ENCODE measurements around the gene BABAM2.

The BABAM2 gene

DNA sequence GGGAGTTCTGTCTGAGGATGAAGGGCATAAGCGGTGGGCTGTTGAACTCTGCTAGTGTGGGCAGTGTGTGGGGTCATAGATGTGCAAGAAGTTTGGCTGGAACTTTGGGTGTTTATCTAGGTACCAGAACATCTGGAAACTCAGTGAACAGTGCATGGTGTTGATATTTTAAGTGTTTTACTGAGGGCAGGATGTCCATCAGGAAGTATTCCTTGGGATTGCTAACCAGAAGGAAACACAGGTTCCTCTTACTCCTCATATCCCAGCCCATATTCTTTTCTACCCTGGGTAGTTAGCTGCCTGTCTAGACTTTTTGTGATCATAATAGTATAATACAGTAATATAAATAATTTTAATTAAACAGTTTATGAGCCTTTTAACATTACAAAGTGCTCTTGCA is 15.5 kb downstream of the BABAM2 start:
- in situ Hi-C loops (cut with MboI; ENCODE audit: low sequenced_read_pairs), result no loop called here
- H3K27me3 ChIP-seq (ENCODE audit: low read depth), result no peaks in the 10 kb centered on the region
- H3K36me3 ChIP-seq (replicated peaks), result no peaks in the 10 kb centered on the region; the same call in 1 of the 2 replicates
- no peaks in the 10 kb centered on the region; the same call in 1 of the 2 replicates for H3K9me3 ChIP-seq
- DNase-seq (ENCODE audit: low spot score in 2 of 2), result no peak
- H3K4me3 ChIP-seq, result no peak overlapping the region
- peaks cover 5% of the 10 kb centered on the region for H3K4me1 ChIP-seq

DNA sequence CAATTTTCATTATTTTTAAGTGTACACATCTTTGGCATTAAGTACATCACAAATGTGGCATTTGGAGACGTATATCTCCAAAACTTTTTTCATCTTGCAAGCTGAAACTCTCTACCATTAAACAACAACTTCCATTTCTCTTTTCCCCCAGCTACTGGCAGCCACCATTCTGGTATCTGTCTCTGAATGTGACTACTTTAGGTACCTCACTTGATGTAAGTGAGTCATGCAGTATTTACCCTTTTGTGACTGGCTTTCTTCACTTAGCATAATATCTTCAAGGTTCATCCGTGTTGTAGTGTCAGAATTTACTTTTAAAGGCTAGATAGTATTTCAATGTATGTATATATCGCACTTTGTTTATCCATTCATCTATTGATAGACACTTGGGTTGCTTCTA is 17.0 kb downstream of the BABAM2 start:
- Histone ChIP-seq H3K36me3 (replicated peaks) (no peaks in the 10 kb centered on the region), H3K4me1 (peaks cover 5% of the 10 kb centered on the region)
- in situ Hi-C loops (cut with MboI; ENCODE audit: low sequenced_read_pairs), result no loop called here

DNA sequence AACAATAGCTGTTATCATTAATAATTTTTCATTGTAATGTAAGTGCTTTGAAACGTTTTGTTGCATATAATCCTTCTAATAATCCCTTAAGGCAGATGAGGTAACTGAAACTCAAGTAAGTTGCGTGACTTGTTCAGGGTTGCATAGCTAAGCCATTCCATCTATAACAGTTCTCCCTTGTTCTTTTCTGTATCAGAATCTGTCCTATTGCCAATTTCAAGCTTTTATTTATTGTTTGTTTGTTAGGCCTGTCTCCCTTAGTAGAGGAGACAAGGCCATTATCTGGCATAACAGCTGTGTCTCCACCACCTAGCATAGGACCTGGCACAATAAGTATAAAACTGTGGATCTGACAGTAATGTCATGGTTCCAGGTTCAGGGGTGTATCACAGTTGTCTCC is 19.4 kb downstream of the BABAM2 start:
- Histone ChIP-seq H3K4me3 (no peak overlapping the region), H3K4me1 (peaks cover 5% of the 10 kb centered on the region), H3K27me3 (ENCODE audit: low read depth) (no peaks in the 10 kb centered on the region), H3K36me3 (replicated peaks) (no peaks in the 10 kb centered on the region), H3K9me3 (no peaks in the 10 kb centered on the region)
- no peak for DNase-seq (ENCODE audit: low spot score in 2 of 2)
- in situ Hi-C loops (cut with MboI; ENCODE audit: low sequenced_read_pairs), result no loop called here

More for the DNA sequence above, 17.0 kb downstream of the BABAM2 start:
- no peaks in the 10 kb centered on the region; the same call in 1 of the 2 replicates for H3K9me3 ChIP-seq
- no peak for DNase-seq (ENCODE audit: low spot score in 2 of 2)
- no peaks in the 10 kb centered on the region for H3K27me3 ChIP-seq (ENCODE audit: low read depth)
- H3K4me3 ChIP-seq, result no peak overlapping the region

DNA sequence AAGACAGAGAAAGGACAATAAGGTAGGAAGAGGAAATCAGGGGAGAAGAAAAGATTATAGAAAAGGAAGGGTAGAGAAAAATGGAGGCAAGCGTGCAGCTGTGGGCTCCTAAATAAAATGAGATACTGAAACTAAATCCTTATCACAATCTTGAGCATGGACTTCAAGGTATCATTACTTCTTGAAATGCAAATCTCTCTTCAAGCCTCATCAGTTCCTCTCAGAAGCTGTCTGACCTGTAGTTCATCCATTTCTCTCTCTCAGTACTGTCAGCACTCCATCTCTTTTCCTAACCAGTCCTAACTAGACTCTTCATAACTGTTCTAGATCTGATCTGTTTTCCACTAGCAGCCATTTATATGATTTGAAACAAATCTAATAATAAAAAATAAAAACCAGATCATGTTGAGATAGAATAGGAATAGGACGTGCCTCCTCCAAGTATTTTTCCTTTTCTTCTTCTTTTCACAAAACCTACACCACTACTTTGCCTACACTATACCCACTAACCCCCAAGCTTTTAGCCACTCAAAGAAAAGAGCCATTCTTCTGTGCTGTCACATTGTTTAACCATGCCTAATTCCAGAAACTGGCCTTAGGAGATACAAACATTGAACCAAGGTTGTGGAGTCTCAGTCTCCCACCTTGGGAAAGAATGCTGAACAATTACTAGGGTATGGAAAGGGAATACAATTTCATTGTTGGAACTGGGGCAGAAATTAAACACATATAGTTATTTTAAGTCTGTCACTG is 21.1 kb downstream of the BABAM2 start:
- in situ Hi-C loops (cut with MboI; ENCODE audit: low sequenced_read_pairs), result no loop called here
- no peaks in the 10 kb centered on the region for H3K36me3 ChIP-seq (replicated peaks)
- no peak for DNase-seq (ENCODE audit: low spot score in 2 of 2)
- H3K4me1 ChIP-seq, result peaks cover 4% of the 10 kb centered on the region
- no peaks in the 10 kb centered on the region for H3K9me3 ChIP-seq
- H3K27me3 ChIP-seq (ENCODE audit: low read depth), result no peaks in the 10 kb centered on the region
- no peak overlapping the region for H3K4me3 ChIP-seq

DNA sequence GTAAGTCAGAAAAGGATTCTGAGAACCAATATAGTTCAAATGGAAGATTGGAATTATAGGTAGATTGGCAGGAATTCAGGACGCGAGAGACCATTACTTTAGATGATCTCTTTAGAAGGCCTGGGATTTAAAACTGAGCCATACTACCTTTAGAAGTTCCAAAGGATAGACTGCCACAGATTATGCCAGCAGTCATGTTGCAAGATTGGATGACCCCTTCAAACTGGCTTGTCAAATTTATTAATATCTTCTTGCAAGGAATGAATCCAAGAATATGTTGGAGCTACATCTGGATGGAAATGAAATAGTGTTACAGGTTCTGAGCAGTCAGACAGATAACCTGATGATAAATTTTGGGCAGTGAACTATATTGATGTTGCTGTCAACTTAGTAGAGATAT is 22.0 kb downstream of the BABAM2 start:
- H3K36me3 ChIP-seq (replicated peaks), result no peaks in the 10 kb centered on the region
- H3K27me3 ChIP-seq (ENCODE audit: low read depth), result no peaks in the 10 kb centered on the region
- H3K9me3 ChIP-seq, result no peaks in the 10 kb centered on the region
- DNase-seq (ENCODE audit: low spot score in 2 of 2), result no peak
- no peak overlapping the region for H3K4me3 ChIP-seq
- H3K4me1 ChIP-seq, result peaks cover 4% of the 10 kb centered on the region; the same call in 1 of the 2 replicates
- in situ Hi-C loops (cut with MboI; ENCODE audit: low sequenced_read_pairs), result no loop called here

DNA sequence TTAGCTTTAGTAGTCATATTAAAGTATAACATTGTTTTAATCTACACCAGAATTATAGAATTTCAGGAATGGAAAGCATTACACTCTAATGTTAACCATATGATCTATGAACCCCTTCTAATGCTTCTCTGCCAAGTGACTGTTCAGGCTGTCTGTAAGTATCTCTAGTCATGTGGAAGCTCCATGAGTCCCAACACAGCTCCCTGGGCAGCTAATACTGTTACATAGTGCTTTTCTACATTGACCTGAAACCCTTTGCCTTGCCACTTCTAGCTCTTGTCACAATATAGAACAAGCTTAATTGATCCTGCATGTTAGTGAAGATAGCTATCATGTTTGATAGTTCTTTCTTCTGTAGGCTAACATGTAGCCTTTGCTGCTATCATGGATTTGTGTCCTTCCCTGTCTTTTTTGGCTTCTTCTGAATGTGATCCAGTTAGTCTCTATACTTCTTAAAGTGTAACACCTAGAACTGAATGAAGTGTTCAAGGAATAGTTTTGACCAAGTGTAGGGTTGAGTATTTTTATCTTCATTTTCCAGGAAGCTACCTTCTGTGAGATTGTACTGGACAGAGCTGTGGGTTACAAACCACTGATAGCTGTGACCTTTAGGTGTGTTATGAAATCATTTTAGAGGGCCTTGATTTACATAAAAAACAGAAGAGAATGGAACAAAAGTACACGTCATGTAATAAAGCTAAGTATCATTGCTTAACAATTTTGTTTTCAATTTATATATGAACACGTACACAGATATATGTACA is 23.7 kb downstream of the BABAM2 start:
- Histone ChIP-seq H3K4me1 (peaks cover 4% of the 10 kb centered on the region; the same call in 1 of the 2 replicates), H3K9me3 (no peaks in the 10 kb centered on the region), H3K27me3 (ENCODE audit: low read depth) (no peaks in the 10 kb centered on the region), H3K36me3 (replicated peaks) (no peaks in the 10 kb centered on the region), H3K4me3 (no peak overlapping the region)
- DNase-seq (ENCODE audit: low spot score in 2 of 2), result no peak
- in situ Hi-C loops (cut with MboI; ENCODE audit: low sequenced_read_pairs), result no loop called here

DNA sequence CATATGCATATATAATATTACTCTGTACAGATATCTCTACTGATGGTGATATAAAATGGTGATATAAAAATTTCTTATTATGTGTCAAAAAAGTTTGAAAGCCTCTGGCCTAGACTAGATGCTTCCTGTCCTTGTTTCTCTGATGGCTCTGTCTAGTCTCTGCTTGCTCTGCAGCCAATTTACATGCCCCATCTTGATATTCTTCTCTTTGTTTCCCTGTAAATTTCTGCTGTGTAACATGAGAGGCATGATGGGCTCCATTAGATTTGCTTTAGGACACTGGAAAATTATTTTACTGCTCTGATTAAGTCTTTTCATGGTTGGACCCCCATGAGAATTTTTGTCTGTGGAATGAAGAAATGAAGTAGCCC is 24.3 kb downstream of the BABAM2 start:
- Histone ChIP-seq H3K4me3 (no peak overlapping the region), H3K4me1 (peaks cover 4% of the 10 kb centered on the region; the same call in 1 of the 2 replicates), H3K36me3 (replicated peaks) (no peaks in the 10 kb centered on the region), H3K27me3 (ENCODE audit: low read depth) (no peaks in the 10 kb centered on the region), H3K9me3 (no peaks in the 10 kb centered on the region)
- in situ Hi-C loops (cut with MboI; ENCODE audit: low sequenced_read_pairs), result no loop called here
- DNase-seq (ENCODE audit: low spot score in 2 of 2), result no peak

DNA sequence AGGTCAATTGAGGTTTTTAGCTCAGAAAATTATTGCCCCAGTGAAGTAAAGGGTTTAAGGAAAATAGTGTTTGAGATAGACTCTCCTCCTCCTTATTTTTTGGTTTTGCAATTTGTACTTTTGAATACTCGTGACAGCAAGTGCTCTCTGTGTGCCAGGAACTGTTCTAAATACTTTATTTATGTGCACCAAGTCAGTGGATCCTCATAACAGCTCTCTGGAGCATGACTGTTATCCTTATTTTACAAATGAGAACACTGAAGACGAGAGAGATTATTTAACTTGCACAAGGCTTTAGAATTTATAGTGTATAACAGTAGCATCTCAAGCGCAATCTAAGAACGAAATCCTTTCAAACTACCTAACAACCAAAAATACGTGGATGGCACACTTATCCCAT is 24.7 kb downstream of the BABAM2 start:
- Histone ChIP-seq H3K36me3 (replicated peaks) (no peaks in the 10 kb centered on the region), H3K4me3 (no peak overlapping the region), H3K4me1 (peaks cover 4% of the 10 kb centered on the region; the same call in 1 of the 2 replicates), H3K9me3 (no peaks in the 10 kb centered on the region), H3K27me3 (ENCODE audit: low read depth) (no peaks in the 10 kb centered on the region)
- DNase-seq (ENCODE audit: low spot score in 2 of 2), result no peak
- in situ Hi-C loops (cut with MboI; ENCODE audit: low sequenced_read_pairs), result no loop called here

DNA sequence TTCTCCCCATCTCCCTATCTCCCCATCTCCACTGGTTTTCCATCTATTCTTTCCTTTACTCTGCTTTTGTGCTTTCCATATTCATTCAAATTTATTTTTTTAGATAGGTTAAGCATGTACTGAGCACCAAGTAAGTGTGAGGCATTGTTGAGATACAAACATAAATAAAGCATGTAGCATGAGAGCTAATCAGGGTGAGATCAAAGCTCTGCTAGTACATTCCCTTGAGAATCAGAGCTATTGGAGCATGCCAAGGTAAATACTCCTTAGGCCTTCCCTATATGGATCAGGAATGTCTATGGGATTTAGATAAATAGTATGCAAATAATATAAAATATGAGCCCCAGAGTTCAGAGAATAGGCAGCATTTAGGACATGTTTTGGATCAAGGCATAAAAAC is 25.3 kb downstream of the BABAM2 start:
- no peak for DNase-seq (ENCODE audit: low spot score in 2 of 2)
- no peak overlapping the region for H3K4me3 ChIP-seq
- H3K27me3 ChIP-seq (ENCODE audit: low read depth), result no peaks in the 10 kb centered on the region
- in situ Hi-C loops (cut with MboI; ENCODE audit: low sequenced_read_pairs), result no loop called here
- peaks cover 4% of the 10 kb centered on the region; the same call in 1 of the 2 replicates for H3K4me1 ChIP-seq
- H3K36me3 ChIP-seq (replicated peaks), result no peaks in the 10 kb centered on the region
- H3K9me3 ChIP-seq, result no peaks in the 10 kb centered on the region

DNA sequence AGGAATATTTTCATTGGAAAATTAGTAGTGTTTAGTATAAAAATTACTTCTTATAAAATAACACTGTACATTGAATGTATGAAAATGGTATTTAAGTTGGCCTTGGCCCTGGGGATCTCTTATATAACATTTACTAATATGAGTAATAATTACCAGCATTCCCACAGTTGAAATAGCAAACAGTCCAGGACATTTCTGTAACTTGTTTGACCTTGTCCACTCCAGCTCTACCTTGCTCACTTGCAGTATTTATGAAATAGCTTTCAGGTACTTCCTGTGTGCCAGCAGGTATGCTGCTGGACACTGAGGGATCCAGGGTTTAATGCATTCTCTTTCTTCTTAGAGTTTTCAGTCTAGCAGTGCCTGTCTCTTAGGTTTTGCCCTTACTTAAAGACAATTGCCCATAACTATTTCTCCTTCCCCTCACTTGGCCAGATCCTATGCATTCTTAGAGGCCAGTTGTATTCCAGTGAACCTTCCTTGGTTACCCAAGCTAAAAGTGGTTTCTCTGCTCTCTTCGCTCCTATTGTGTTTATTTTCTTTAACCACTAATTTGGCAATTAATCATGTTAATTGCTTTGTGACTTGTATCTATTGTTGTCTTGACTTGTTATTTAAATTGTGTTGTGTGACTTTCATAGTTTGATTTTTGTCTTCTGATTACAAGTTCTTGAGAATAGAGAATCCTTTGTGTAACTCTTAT is 25.9 kb downstream of the BABAM2 start:
- peaks cover 4% of the 10 kb centered on the region; the same call in 1 of the 2 replicates for H3K4me1 ChIP-seq
- DNase-seq (ENCODE audit: low spot score in 2 of 2), result no peak
- no peaks in the 10 kb centered on the region for H3K27me3 ChIP-seq (ENCODE audit: low read depth)
- in situ Hi-C loops (cut with MboI; ENCODE audit: low sequenced_read_pairs), result no loop called here
- no peaks in the 10 kb centered on the region for H3K9me3 ChIP-seq
- H3K36me3 ChIP-seq (replicated peaks), result no peaks in the 10 kb centered on the region
- H3K4me3 ChIP-seq, result no peak overlapping the region

DNA sequence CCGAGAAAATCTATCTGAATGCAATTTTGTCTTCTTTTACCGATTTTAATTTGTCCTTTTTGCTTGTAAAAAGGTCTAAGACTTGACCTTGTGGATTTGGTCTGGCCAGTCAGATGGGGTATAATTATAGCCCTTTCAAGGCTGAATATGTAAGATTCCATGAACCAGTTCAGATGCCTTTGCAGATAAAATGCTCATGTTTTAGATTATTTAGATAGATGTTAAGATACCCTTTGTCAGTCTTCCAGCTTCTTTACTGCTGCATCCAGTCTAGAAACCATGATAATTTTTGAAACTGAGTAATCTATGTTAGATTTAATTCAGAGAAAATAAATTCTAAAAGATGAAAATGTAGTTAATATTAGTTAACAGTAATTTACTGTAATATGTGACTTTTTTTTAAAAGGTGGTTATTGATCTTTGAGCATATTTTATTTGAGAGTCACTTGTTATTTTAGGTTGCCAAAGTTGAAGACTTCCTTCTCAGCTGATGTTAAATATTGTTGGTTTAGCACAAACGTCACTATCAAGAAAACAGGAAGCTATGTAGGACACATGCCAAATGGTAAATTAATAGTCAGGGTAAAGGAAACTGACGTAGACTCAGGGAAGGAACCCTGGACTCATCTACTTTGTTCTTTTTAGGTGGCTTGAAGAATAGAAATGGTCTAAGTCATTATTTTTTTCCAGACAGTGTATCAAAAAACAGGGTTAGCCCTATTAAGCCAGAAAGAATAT is 29.8 kb downstream of the BABAM2 start:
- no peaks in the 10 kb centered on the region for H3K36me3 ChIP-seq (replicated peaks)
- in situ Hi-C loops (cut with MboI; ENCODE audit: low sequenced_read_pairs), result no loop called here
- DNase-seq (ENCODE audit: low spot score in 2 of 2), result no peak
- H3K4me1 ChIP-seq, result peaks cover 4% of the 10 kb centered on the region; the same call in 1 of the 2 replicates
- no peaks in the 10 kb centered on the region for H3K9me3 ChIP-seq
- no peak overlapping the region for H3K4me3 ChIP-seq
- H3K27me3 ChIP-seq (ENCODE audit: low read depth), result no peaks in the 10 kb centered on the region

DNA sequence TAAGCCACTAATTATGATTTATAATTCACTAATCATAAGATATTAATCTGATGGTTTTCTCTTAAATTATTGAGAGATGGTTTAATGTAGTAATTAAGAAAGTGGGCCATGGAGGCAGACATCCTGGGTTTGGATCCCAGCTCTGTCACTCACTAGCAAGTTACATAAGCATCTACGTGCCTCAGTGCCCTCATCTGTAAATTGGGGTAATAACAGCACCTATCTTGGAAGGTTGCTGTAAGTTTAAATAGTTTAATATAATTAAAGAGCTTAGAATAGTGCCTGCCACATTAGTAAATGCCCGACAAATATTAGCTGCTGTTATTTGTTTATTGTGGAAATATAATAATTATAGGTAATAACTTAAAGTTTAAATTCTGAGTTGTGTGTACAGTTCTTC is 30.9 kb downstream of the BABAM2 start:
- no peak overlapping the region for H3K4me3 ChIP-seq
- DNase-seq (ENCODE audit: low spot score in 2 of 2), result no peak
- H3K9me3 ChIP-seq, result no peaks in the 10 kb centered on the region
- H3K27me3 ChIP-seq (ENCODE audit: low read depth), result no peaks in the 10 kb centered on the region
- peaks cover 4% of the 10 kb centered on the region; the same call in 1 of the 2 replicates for H3K4me1 ChIP-seq
- in situ Hi-C loops (cut with MboI; ENCODE audit: low sequenced_read_pairs), result no loop called here
- H3K36me3 ChIP-seq (replicated peaks), result no peaks in the 10 kb centered on the region

DNA sequence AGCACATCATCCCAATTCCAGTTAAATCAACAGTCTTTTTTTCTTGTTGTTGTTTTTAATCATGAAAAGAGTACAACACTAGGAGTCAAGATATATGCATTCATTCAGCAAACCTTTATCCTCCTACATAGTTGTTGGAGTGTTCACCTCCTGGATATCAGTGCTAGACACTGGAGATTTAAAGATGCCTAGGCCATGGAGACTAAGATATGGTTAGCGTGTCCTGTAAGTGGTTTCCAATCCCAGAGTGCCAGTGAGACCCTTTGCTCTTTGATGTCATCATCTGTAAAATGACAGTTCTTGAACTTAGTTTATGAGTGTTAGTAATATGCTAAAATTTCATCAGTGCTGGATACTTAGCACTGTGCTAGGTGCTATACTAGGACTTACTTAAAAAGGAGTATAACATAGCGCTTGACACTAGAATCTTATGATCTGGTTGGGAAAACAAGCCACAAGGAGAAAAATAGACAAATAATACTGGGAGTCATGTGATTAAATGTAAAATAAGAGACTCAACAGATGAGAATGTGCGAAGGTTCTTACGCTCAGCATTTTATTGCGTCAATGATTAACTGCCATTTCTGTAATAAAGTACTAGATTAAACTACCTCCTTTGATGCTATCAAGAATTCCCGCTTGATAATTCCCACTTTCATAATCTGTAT is 31.5 kb downstream of the BABAM2 start:
- DNase-seq (ENCODE audit: low spot score in 2 of 2), result no peak
- in situ Hi-C loops (cut with MboI; ENCODE audit: low sequenced_read_pairs), result no loop called here
- no peaks in the 10 kb centered on the region for H3K36me3 ChIP-seq (replicated peaks)

More for the DNA sequence above, 31.5 kb downstream of the BABAM2 start:
- Histone ChIP-seq H3K9me3 (no peaks in the 10 kb centered on the region), H3K27me3 (ENCODE audit: low read depth) (no peaks in the 10 kb centered on the region), H3K4me3 (no peak overlapping the region), H3K4me1 (peaks cover 4% of the 10 kb centered on the region; the same call in 1 of the 2 replicates)
